HepG2 (cell line): ENCODE measurements around the gene BABAM2. TPM values are rescaled to one million over a fixed set of nuclear protein-coding genes. Genes with fewer than 3 reads are reported as not detected.

Source experiments
- BORCS8-MEF2B ChIP-seq: sonication (generic); formaldehyde crosslinking; IDR thresholded peaks from 2 replicates; pipeline ENCODE4 v1.8.0; 2022; ENCODE audit warnings: mild to moderate bottlenecking, missing genetic modification reagents
- JUN ChIP-seq: sonication (generic); formaldehyde crosslinking; IDR thresholded peaks from 2 replicates; pipeline ENCODE4 v1.4.0; 2020; ENCODE audit warnings: mild to moderate bottlenecking, missing genetic modification reagents
- NCOA1 ChIP-seq: sonication (generic); formaldehyde crosslinking; IDR thresholded peaks from 2 replicates; pipeline ENCODE4 v1.9.0; 2021; ENCODE audit warnings: missing genetic modification reagents
- PRMT3 ChIP-seq: sonication (generic); formaldehyde crosslinking; IDR thresholded peaks from 2 replicates; pipeline ENCODE4 v1.8.1; 2022; ENCODE audit warnings: low read depth, mild to moderate bottlenecking, moderate library complexity, missing genetic modification reagents, borderline replicate concordance
- ZFP36L1 ChIP-seq: sonication (generic); formaldehyde crosslinking; IDR thresholded peaks from 2 replicates; pipeline ENCODE4 v1.8.0; 2022; ENCODE audit warnings: mild to moderate bottlenecking, missing genetic modification reagents, moderate library complexity
- ZNF180 ChIP-seq: sonication (generic); formaldehyde crosslinking; IDR thresholded peaks from 2 replicates; pipeline ENCODE4 v1.4.0; 2020; ENCODE audit warnings: low read depth, missing genetic modification reagents, borderline replicate concordance
- ZNF235 ChIP-seq: sonication (generic); formaldehyde crosslinking; IDR thresholded peaks from 2 replicates; pipeline ENCODE4 v1.8.1; 2023; ENCODE audit warnings: mild to moderate bottlenecking, missing genetic modification reagents, borderline replicate concordance
- ZNF335 ChIP-seq: sonication (generic); formaldehyde crosslinking; IDR thresholded peaks from 2 replicates; pipeline ENCODE4 v1.4.0; 2020; ENCODE audit warnings: missing genetic modification reagents
- ZNF337 ChIP-seq: sonication (generic); formaldehyde crosslinking; IDR thresholded peaks from 2 replicates; pipeline ENCODE4 v1.5.1; 2020; ENCODE audit warnings: missing genetic modification reagents, low read depth, mild to moderate bottlenecking, borderline replicate concordance
- ZNF562 ChIP-seq: sonication (generic); formaldehyde crosslinking; IDR thresholded peaks from 2 replicates; pipeline ENCODE4 v1.8.0; 2022; ENCODE audit warnings: missing genetic modification reagents, borderline replicate concordance
- ZNF720 ChIP-seq: sonication (generic); formaldehyde crosslinking; IDR thresholded peaks from 2 replicates; pipeline ENCODE4 v1.4.0; 2020; ENCODE audit warnings: missing genetic modification reagents
- ZNF816 ChIP-seq: sonication (generic); formaldehyde crosslinking; IDR thresholded peaks from 2 replicates; pipeline ENCODE4 v1.8.0; 2022; ENCODE audit warnings: missing genetic modification reagents, mild to moderate bottlenecking, borderline replicate concordance
- ZNF891 ChIP-seq: sonication (generic); formaldehyde crosslinking; IDR thresholded peaks from 2 replicates; pipeline ENCODE4 v1.5.0; 2020; ENCODE audit warnings: mild to moderate bottlenecking, missing genetic modification reagents
- polyA plus RNA-seq, 8 experiments: library from polyadenylated mRNA; depleted of rRNA in 3 of 8; stranded (reverse) in 7 of 8; unstranded in 1 of 8; fragments of >200 nt; fragmentation: Illumina TruSeq in 4 of 8; extraction: Trizol in 4 of 8; gene quantifications; 2 replicates each; pipeline versions ENCODE4 v1.2.1 to v1.2.3, GENCODE V29; 2011 to 2016; ENCODE audit warnings: low read depth in 4 of 8, missing spikeins in 1 of 8, mixed read lengths in 1 of 8; ENCODE audit not compliant: insufficient read depth in 1 of 8
- total RNA-seq, 5 experiments: library from RNA; depleted of rRNA; stranded (reverse); fragments of >200 nt; fragmentation: Illumina TruSeq; extraction: Trizol; gene quantifications; 2 replicates each; pipeline ENCODE4 v1.2.3, GENCODE V29; 2016; ENCODE audit warnings: low read depth in 1 of 5
- TF ChIP-seq, protein P1 (sequence below): sonication (generic); formaldehyde crosslinking; IDR thresholded peaks from 2 replicates; pipeline ENCODE4 v1.8.0; 2023; ENCODE audit warnings: mild to moderate bottlenecking, missing genetic modification reagents
- TF ChIP-seq, protein P2 (sequence below): sonication (generic); formaldehyde crosslinking; IDR thresholded peaks from 2 replicates; pipeline ENCODE4 v1.4.0; 2020; ENCODE audit warnings: mild to moderate bottlenecking, missing genetic modification reagents, borderline replicate concordance
- TF ChIP-seq, protein P3 (sequence below): sonication (generic); formaldehyde crosslinking; IDR thresholded peaks from 2 replicates; pipeline ENCODE4 v1.8.1; 2023; ENCODE audit warnings: mild to moderate bottlenecking, inconsistent platforms, moderate library complexity, missing genetic modification reagents, borderline replicate concordance
- TF ChIP-seq, protein P4 (sequence below): sonication (generic); formaldehyde crosslinking; IDR thresholded peaks from 2 replicates; pipeline ENCODE4 v1.5.0; 2020; ENCODE audit warnings: missing genetic modification reagents
- TF ChIP-seq, protein P5 (sequence below): IDR thresholded peaks from 2 replicates; pipeline ENCODE4 v1.6.1; 2016
- TF ChIP-seq, protein P6 (sequence below): sonication (generic); formaldehyde crosslinking; IDR thresholded peaks from 2 replicates; pipeline ENCODE4 v1.4.0; 2020; ENCODE audit warnings: low read depth, mild to moderate bottlenecking, missing genetic modification reagents

Gene BABAM2
- total and polyA plus RNA-seq, 2 of the 13 experiments (the other 11 are each of a cell fraction or from before 2014, with no cell fraction given), result 24.9 to 28.0 TPM

DNA sequence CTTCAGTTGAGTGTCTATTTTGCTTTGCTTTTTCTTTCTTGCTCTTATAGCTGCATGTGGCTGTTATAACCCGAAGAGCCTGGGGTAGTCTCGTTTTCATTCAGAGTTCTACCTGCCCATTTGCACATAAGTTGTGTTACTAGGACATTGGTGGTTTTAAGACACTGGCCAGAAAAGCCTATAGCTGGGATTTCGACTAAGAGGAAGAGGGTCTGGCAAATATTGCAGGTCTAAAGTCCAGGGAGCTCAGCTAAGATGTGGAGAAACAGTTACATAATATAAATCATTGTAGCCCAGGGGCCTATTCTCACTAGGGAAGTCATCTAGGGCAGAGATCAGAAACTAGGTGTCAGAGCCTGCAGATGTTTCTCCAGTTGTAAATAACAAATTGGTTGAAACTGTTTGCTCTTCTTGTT, 120.8 kb downstream of the BABAM2 start (continued):
- TF ChIP-seq ZNF816 (no peak), ZNF891 (no peak), ZNF337 (CRISPR knock-in tag) (no peak), NCOA1 (CRISPR knock-in tag) (0 out of 2 replicates have a peak, but pooled peaks have one; percentile 57), ZNF562 (no peak), ZNF235 (CRISPR knock-in tag) (no peak), PRMT3 (no peak), BORCS8-MEF2B (CRISPR knock-in tag) (no peak), JUN (CRISPR knock-in tag) (no peak), ZNF335 (CRISPR knock-in tag) (peak; percentile 69; the same call in 1 of the 2 replicates), ZFP36L1 (no peak; the same call in 1 of the 2 replicates), ZNF720 (CRISPR knock-in tag) (no peak), ZNF180 (CRISPR knock-in tag) (no peak)
- TF ChIP-seq, protein P1, sequence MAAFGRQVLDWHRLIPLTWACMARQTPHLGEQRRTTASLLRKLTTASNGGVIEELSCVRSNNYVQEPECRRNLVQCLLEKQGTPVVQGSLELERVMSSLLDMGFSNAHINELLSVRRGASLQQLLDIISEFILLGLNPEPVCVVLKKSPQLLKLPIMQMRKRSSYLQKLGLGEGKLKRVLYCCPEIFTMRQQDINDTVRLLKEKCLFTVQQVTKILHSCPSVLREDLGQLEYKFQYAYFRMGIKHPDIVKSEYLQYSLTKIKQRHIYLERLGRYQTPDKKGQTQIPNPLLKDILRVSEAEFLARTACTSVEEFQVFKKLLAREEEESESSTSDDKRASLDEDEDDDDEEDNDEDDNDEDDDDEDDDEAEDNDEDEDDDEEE (CRISPR knock-in tag), result no peak
- TF ChIP-seq, protein P2, sequence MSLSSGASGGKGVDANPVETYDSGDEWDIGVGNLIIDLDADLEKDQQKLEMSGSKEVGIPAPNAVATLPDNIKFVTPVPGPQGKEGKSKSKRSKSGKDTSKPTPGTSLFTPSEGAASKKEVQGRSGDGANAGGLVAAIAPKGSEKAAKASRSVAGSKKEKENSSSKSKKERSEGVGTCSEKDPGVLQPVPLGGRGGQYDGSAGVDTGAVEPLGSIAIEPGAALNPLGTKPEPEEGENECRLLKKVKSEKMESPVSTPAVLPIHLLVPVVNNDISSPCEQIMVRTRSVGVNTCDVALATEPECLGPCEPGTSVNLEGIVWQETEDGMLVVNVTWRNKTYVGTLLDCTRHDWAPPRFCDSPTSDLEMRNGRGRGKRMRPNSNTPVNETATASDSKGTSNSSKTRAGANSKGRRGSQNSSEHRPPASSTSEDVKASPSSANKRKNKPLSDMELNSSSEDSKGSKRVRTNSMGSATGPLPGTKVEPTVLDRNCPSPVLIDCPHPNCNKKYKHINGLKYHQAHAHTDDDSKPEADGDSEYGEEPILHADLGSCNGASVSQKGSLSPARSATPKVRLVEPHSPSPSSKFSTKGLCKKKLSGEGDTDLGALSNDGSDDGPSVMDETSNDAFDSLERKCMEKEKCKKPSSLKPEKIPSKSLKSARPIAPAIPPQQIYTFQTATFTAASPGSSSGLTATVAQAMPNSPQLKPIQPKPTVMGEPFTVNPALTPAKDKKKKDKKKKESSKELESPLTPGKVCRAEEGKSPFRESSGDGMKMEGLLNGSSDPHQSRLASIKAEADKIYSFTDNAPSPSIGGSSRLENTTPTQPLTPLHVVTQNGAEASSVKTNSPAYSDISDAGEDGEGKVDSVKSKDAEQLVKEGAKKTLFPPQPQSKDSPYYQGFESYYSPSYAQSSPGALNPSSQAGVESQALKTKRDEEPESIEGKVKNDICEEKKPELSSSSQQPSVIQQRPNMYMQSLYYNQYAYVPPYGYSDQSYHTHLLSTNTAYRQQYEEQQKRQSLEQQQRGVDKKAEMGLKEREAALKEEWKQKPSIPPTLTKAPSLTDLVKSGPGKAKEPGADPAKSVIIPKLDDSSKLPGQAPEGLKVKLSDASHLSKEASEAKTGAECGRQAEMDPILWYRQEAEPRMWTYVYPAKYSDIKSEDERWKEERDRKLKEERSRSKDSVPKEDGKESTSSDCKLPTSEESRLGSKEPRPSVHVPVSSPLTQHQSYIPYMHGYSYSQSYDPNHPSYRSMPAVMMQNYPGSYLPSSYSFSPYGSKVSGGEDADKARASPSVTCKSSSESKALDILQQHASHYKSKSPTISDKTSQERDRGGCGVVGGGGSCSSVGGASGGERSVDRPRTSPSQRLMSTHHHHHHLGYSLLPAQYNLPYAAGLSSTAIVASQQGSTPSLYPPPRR (CRISPR knock-in tag), result peak; percentile 91
- TF ChIP-seq, protein P3, sequence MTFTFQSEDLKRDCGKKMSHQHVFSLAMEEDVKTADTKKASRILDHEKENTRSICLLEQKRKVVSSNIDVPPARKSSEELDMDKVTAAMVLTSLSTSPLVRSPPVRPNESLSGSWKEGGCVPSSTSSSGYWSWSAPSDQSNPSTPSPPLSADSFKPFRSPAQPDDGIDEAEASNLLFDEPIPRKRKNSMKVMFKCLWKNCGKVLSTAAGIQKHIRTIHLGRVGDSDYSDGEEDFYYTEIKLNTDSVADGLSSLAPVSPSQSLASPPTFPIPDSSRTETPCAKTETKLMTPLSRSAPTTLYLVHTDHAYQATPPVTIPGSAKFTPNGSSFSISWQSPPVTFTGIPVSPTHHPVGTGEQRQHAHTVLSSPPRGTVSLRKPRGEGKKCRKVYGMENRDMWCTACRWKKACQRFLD (CRISPR knock-in tag), result no peak
- TF ChIP-seq, protein P4, sequence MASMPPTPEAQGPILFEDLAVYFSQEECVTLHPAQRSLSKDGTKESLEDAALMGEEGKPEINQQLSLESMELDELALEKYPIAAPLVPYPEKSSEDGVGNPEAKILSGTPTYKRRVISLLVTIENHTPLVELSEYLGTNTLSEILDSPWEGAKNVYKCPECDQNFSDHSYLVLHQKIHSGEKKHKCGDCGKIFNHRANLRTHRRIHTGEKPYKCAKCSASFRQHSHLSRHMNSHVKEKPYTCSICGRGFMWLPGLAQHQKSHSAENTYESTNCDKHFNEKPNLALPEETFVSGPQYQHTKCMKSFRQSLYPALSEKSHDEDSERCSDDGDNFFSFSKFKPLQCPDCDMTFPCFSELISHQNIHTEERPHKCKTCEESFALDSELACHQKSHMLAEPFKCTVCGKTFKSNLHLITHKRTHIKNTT (CRISPR knock-in tag), result no peak
- TF ChIP-seq, protein P5, sequence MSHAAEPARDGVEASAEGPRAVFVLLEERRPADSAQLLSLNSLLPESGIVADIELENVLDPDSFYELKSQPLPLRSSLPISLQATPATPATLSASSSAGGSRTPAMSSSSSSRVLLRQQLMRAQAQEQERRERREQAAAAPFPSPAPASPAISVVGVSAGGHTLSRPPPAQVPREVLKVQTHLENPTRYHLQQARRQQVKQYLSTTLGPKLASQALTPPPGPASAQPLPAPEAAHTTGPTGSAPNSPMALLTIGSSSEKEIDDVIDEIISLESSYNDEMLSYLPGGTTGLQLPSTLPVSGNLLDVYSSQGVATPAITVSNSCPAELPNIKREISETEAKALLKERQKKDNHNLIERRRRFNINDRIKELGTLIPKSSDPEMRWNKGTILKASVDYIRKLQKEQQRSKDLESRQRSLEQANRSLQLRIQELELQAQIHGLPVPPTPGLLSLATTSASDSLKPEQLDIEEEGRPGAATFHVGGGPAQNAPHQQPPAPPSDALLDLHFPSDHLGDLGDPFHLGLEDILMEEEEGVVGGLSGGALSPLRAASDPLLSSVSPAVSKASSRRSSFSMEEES, result peak; percentile 47; the same call in 1 of the 2 replicates
- TF ChIP-seq, protein P6, sequence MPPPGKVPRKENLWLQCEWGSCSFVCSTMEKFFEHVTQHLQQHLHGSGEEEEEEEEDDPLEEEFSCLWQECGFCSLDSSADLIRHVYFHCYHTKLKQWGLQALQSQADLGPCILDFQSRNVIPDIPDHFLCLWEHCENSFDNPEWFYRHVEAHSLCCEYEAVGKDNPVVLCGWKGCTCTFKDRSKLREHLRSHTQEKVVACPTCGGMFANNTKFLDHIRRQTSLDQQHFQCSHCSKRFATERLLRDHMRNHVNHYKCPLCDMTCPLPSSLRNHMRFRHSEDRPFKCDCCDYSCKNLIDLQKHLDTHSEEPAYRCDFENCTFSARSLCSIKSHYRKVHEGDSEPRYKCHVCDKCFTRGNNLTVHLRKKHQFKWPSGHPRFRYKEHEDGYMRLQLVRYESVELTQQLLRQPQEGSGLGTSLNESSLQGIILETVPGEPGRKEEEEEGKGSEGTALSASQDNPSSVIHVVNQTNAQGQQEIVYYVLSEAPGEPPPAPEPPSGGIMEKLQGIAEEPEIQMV (CRISPR knock-in tag), result no peak
